H9 (cell line): Measurements from ENCODE around the gene UNC119. TPM values are rescaled to one million over a fixed set of nuclear protein-coding genes. Genes with fewer than 3 reads are reported as not detected.

ENCODE experiments used
- DNase-seq: peaks from one replicate; pipeline ENCODE4 v3.0.0-alpha.2; 2017
- H2AFZ ChIP-seq: one replicate; pipeline ENCODE4 v1.6.1; 2013; ENCODE audit warnings: mild to moderate bottlenecking, low read length, control low read depth, moderate library complexity
- H2AK5ac ChIP-seq: 2 replicates; pipeline ENCODE4 v1.6.1; 2013; ENCODE audit warnings: low read length, control low read depth, mixed read lengths; ENCODE audit not compliant: insufficient read length
- H2BK120ac ChIP-seq: one replicate; pipeline ENCODE4 v1.6.1; 2013; ENCODE audit warnings: low read depth, mild to moderate bottlenecking, low read length, control low read depth, inconsistent platforms; ENCODE audit not compliant: poor library complexity, severe bottlenecking
- H2BK12ac ChIP-seq: 2 replicates; pipeline ENCODE4 v1.6.1; 2013; ENCODE audit warnings: low read length, control low read depth, mixed read lengths, low read depth; ENCODE audit not compliant: insufficient read length
- H2BK15ac ChIP-seq: 2 replicates; pipeline ENCODE4 v1.6.1; 2013; ENCODE audit warnings: low read depth, low read length, control low read depth
- H2BK20ac ChIP-seq: one replicate; pipeline ENCODE4 v1.6.1; 2013; ENCODE audit warnings: low read depth, mild to moderate bottlenecking, low read length, control low read depth, inconsistent platforms; ENCODE audit not compliant: poor library complexity, severe bottlenecking
- H2BK5ac ChIP-seq: 2 replicates; pipeline ENCODE4 v1.6.1; 2013; ENCODE audit warnings: low read length, control low read depth, mixed read lengths; ENCODE audit not compliant: insufficient read length
- H3K14ac ChIP-seq: 2 replicates; pipeline ENCODE4 v1.6.1; 2013; ENCODE audit warnings: low read length, control low read depth; ENCODE audit not compliant: insufficient read depth
- H3K18ac ChIP-seq: 2 replicates; pipeline ENCODE4 v1.6.1; 2013; ENCODE audit warnings: low read depth, mild to moderate bottlenecking, mixed read lengths, low read length, control low read depth; ENCODE audit not compliant: insufficient read length
- H3K23ac ChIP-seq: 2 replicates; pipeline ENCODE4 v1.6.1; 2013; ENCODE audit warnings: low read length, control low read depth, mixed read lengths, low read depth; ENCODE audit not compliant: insufficient read length
- H3K23me2 ChIP-seq: 2 replicates; pipeline ENCODE4 v1.6.1; 2013; ENCODE audit warnings: low read depth, mild to moderate bottlenecking, mixed read lengths, low read length, control low read depth; ENCODE audit not compliant: insufficient read length, poor library complexity, severe bottlenecking
- H3K27ac ChIP-seq: 2 replicates; pipeline ENCODE4 v1.5.1; 2013; ENCODE audit warnings: low read length, control low read depth, mixed read lengths, low read depth; ENCODE audit not compliant: insufficient read length
- H3K27me3 ChIP-seq: 2 replicates; pipeline ENCODE4 v1.6.1; 2013; ENCODE audit warnings: low read length, control low read depth, inconsistent platforms; ENCODE audit not compliant: insufficient read depth
- H3K4ac ChIP-seq: 2 replicates; pipeline ENCODE4 v1.6.1; 2013; ENCODE audit warnings: low read depth, mild to moderate bottlenecking, control low read depth, inconsistent platforms, low read length, moderate library complexity
- H3K4me1 ChIP-seq: 2 replicates; pipeline ENCODE4 v1.6.1; 2013; ENCODE audit warnings: low read length, control low read depth, inconsistent platforms; ENCODE audit not compliant: insufficient read depth
- H3K4me2 ChIP-seq: 2 replicates; pipeline ENCODE4 v1.6.1; 2013; ENCODE audit warnings: low read length, control low read depth, mixed read lengths; ENCODE audit not compliant: insufficient read length, insufficient read depth
- H3K56ac ChIP-seq: 2 replicates; pipeline ENCODE4 v1.6.1; 2013; ENCODE audit warnings: low read depth, mild to moderate bottlenecking, mixed read lengths, low read length, control low read depth; ENCODE audit not compliant: insufficient read length
- H3K79me1 ChIP-seq: 2 replicates; pipeline ENCODE4 v1.6.1; 2013; ENCODE audit warnings: low read depth, mild to moderate bottlenecking, moderate library complexity, low read length, control low read depth, inconsistent platforms; ENCODE audit not compliant: insufficient read depth, poor library complexity, severe bottlenecking
- H3K79me2 ChIP-seq: 2 replicates; pipeline ENCODE4 v1.6.1; 2013; ENCODE audit warnings: low read length, control low read depth, inconsistent platforms; ENCODE audit not compliant: insufficient read depth
- H3K9ac ChIP-seq: 2 replicates; pipeline ENCODE4 v1.6.1; 2013; ENCODE audit warnings: low read length, control low read depth, mixed read lengths; ENCODE audit not compliant: insufficient read length; ENCODE audit errors: extremely low read depth
- H3K9me3 ChIP-seq: one replicate; pipeline ENCODE4 v1.6.1; 2013; ENCODE audit warnings: low read depth, low read length, inconsistent platforms; ENCODE audit not compliant: control insufficient read depth
- H3T11ph ChIP-seq: one replicate; pipeline ENCODE4 v1.6.1; 2013; ENCODE audit warnings: mild to moderate bottlenecking, low read length, control low read depth, inconsistent platforms
- H4K20me1 ChIP-seq: one replicate; pipeline ENCODE4 v1.6.1; 2013; ENCODE audit not compliant: control insufficient read depth, insufficient read length, insufficient read depth
- H4K5ac ChIP-seq: 2 replicates; pipeline ENCODE4 v1.6.1; 2013; ENCODE audit warnings: low read depth, mild to moderate bottlenecking, mixed read lengths, low read length, control low read depth; ENCODE audit not compliant: insufficient read length
- H4K8ac ChIP-seq: replicated peaks from 2 replicates; pipeline ENCODE4 v1.6.1; 2013; ENCODE audit warnings: low read length, control low read depth, mixed read lengths, low read depth; ENCODE audit not compliant: insufficient read length
- H4K91ac ChIP-seq: 2 replicates; pipeline ENCODE4 v1.6.1; 2013; ENCODE audit warnings: low read depth, mild to moderate bottlenecking, moderate library complexity, mixed read lengths, low read length, control low read depth; ENCODE audit not compliant: insufficient read length
- H3K27ac Mint-ChIP-seq, 3 experiments: 2 replicates in 2 of 3; 3 replicates in 1 of 3; pipeline ENCODE4 v1.8.0; 2020 to 2021; ENCODE audit warnings: mixed read lengths in 3 of 3, mild to moderate bottlenecking in 1 of 3, moderate library complexity in 1 of 3
- H3K27me3 Mint-ChIP-seq: 2 replicates; pipeline ENCODE4 v1.8.0; 2021; ENCODE audit warnings: low read depth, mild to moderate bottlenecking, moderate library complexity, mixed read lengths
- H3K36me3 Mint-ChIP-seq, 3 experiments: 2 replicates in 2 of 3; 3 replicates in 1 of 3; pipeline ENCODE4 v1.8.0; 2020 to 2021; ENCODE audit warnings: low read depth in 3 of 3, mixed read lengths in 3 of 3; ENCODE audit not compliant: insufficient read depth in 1 of 3
- H3K4me1 Mint-ChIP-seq, 2 experiments: 2 replicates each; pipeline ENCODE4 v1.8.0; 2020; ENCODE audit warnings: mixed read lengths in 2 of 2
- H3K4me3 Mint-ChIP-seq, 2 experiments: 2 replicates in 1 of 2; 3 replicates in 1 of 2; pipeline ENCODE4 v1.8.0; 2020 to 2021; ENCODE audit warnings: mild to moderate bottlenecking in 2 of 2, mixed read lengths in 2 of 2, moderate library complexity in 1 of 2
- H3K9me3 Mint-ChIP-seq, 2 experiments: 2 replicates in 1 of 2; 3 replicates in 1 of 2; pipeline ENCODE4 v1.8.0; 2020; ENCODE audit warnings: mild to moderate bottlenecking in 2 of 2, mixed read lengths in 2 of 2, moderate library complexity in 1 of 2
- CTCF ChIP-seq: fragments of 200-600 bp; sonication (generic); conservative IDR thresholded peaks from 3 replicates; pipeline ENCODE4 v1.8.0; 2021; ENCODE audit warnings: antibody characterized with exemption, mild to moderate bottlenecking
- WGBS: extraction: QIAGEN DNeasy Blood & Tissue Kit; methylation state at CpG from one replicate; pipeline ENCODE4 v1.1.7; 2013; ENCODE audit warnings: missing lambda C conversion rate, low lambda C conversion rate, mixed read lengths; ENCODE audit not compliant: insufficient read length; ENCODE audit errors: extremely low coverage; 5-methylcytosine and 5-hydroxymethylcytosine counted together
- total RNA-seq: library from RNA; stranded (reverse); gene quantifications from 2 replicates; pipeline ENCODE4 v1.2.1, GENCODE V29; 2021

UNC119 gene
- total RNA-seq, 1 experiment from 2014 or later: 36.9 TPM

GRCh38 chr17:28506763-28507487 is 45.5 kb downstream of the UNC119 start:
- H3K4me1 ChIP-seq: no peaks in the 10 kb centered on the region; the same call in 1 of the 2 replicates
- H3K23me2 ChIP-seq: no peaks in the 10 kb centered on the region
- no peaks in the 10 kb centered on the region for H4K20me1 ChIP-seq
- no peak overlapping the region for H3K27ac ChIP-seq
- H3K4ac ChIP-seq: no peak overlapping the region
- no peak overlapping the region for H3K23ac ChIP-seq
- Mint-ChIP-seq H3K9me3 (no peaks in the 10 kb centered on the region), H3K36me3 (no peaks in the 10 kb centered on the region), H3K27ac (no peak overlapping the region), H3K4me1 (peaks cover 2 to 15% of the 10 kb centered on the region in 2 experiments; a peak in 3 of 4 replicates), H3K27me3 (peaks cover 24% of the 10 kb centered on the region), H3K4me3 (no peak overlapping the region)
- H3K79me2 ChIP-seq: no peaks in the 10 kb centered on the region
- H4K91ac ChIP-seq: no peak overlapping the region
- H3K14ac ChIP-seq: no peak overlapping the region
- H3K27me3 ChIP-seq: no peaks in the 10 kb centered on the region
- no peak for DNase-seq
- H2AFZ ChIP-seq: no peak overlapping the region
- H2BK20ac ChIP-seq: no peak overlapping the region
- no peaks in the 10 kb centered on the region for H3K79me1 ChIP-seq
- no peaks in the 10 kb centered on the region for H3K9me3 ChIP-seq
- no peak overlapping the region for H3T11ph ChIP-seq
- H2BK120ac ChIP-seq: no peak overlapping the region
- H4K8ac ChIP-seq: no peak overlapping the region
- no peak overlapping the region for H2AK5ac ChIP-seq
- H3K56ac ChIP-seq: no peak overlapping the region
- H2BK15ac ChIP-seq: no peak overlapping the region
- no peak overlapping the region for H2BK12ac ChIP-seq
- no CpG with 5 or more reads among the region's 14 CpGs for WGBS
- H3K18ac ChIP-seq: no peak overlapping the region
- H3K9ac ChIP-seq: no peak overlapping the region
- TF ChIP-seq CTCF: no peak
- no peak overlapping the region for H4K5ac ChIP-seq
- H3K4me2 ChIP-seq: no peak overlapping the region
- H2BK5ac ChIP-seq: no peak overlapping the region
